DOHH2 (cell line): ENCODE results near the gene GPC6.

Experiments used
- H3F3A ChIP-seq: fragments of 200-600 bp; sonication (generic), shearing (Covaris generic); 2 replicates; pipeline ENCODE4 v1.6.0; 2016; ENCODE audit warnings: antibody characterized with exemption, mild to moderate bottlenecking; ENCODE audit not compliant: control insufficient read depth, insufficient read depth
- H3K27ac ChIP-seq: fragments of 200-600 bp; sonication (generic); 2 replicates; pipeline ENCODE4 v1.5.1; 2014; ENCODE audit warnings: low read depth, mild to moderate bottlenecking, low read length, moderate library complexity
- H3K27me3 ChIP-seq: fragments of 200-600 bp; sonication (generic); 2 replicates; pipeline ENCODE4 v1.6.1; 2014; ENCODE audit warnings: mild to moderate bottlenecking, low read length, mixed read lengths; ENCODE audit not compliant: control insufficient read depth
- H3K36me3 ChIP-seq: fragments of 200-600 bp; sonication (generic); 2 replicates; pipeline ENCODE4 v1.6.1; 2014; ENCODE audit warnings: mild to moderate bottlenecking, low read length, moderate library complexity, mixed read lengths; ENCODE audit not compliant: control insufficient read depth
- H3K4me1 ChIP-seq: fragments of 200-600 bp; sonication (generic); 2 replicates; pipeline ENCODE4 v1.6.1; 2014; ENCODE audit warnings: mild to moderate bottlenecking, low read length, mixed read lengths; ENCODE audit not compliant: control insufficient read depth
- H3K4me2 ChIP-seq: fragments of 200-600 bp; sonication (generic); 2 replicates; pipeline ENCODE4 v1.6.0; 2014; ENCODE audit warnings: mild to moderate bottlenecking, low read length, moderate library complexity
- H3K4me3 ChIP-seq: fragments of 200-600 bp; sonication (generic); 2 replicates; pipeline ENCODE4 v1.5.1; 2014; ENCODE audit warnings: mild to moderate bottlenecking, low read length, mixed read lengths
- H3K79me2 ChIP-seq: fragments of 200-600 bp; sonication (generic); 2 replicates; pipeline ENCODE4 v1.6.1; 2014; ENCODE audit warnings: mild to moderate bottlenecking, low read length, mixed read lengths; ENCODE audit not compliant: control insufficient read depth
- H3K9me2 ChIP-seq: fragments of 200-600 bp; sonication (generic); replicated peaks from 2 replicates; pipeline ENCODE4 v1.6.1; 2014; ENCODE audit warnings: mild to moderate bottlenecking, low read length, mixed read lengths; ENCODE audit not compliant: control insufficient read depth
- H3K9me3 ChIP-seq: fragments of 200-600 bp; sonication (generic); 2 replicates; pipeline ENCODE4 v1.6.1; 2014; ENCODE audit warnings: antibody characterized with exemption, low read length, mixed read lengths; ENCODE audit not compliant: control insufficient read depth, insufficient read depth
- H4K20me1 ChIP-seq: fragments of 200-600 bp; sonication (generic); 2 replicates; pipeline ENCODE4 v1.6.0; 2014; ENCODE audit warnings: low read depth, mild to moderate bottlenecking, antibody characterized with exemption, low read length, moderate library complexity; ENCODE audit not compliant: control insufficient read depth, insufficient read depth
- CTCF ChIP-seq: fragments of 200-600 bp; sonication (generic); IDR thresholded peaks from one replicate; pipeline ENCODE4 v1.5.1; 2014; ENCODE audit warnings: antibody characterized with exemption, mild to moderate bottlenecking, low read depth, low read length; ENCODE audit not compliant: poor library complexity, severe bottlenecking
- EZH2phosphoT487 ChIP-seq: fragments of 200-600 bp; sonication (generic); IDR thresholded peaks from 2 replicates; pipeline ENCODE4 v1.6.1; 2017; ENCODE audit warnings: borderline replicate concordance, mild to moderate bottlenecking, antibody characterized with exemption, low read length, moderate library complexity, mixed read lengths

The GPC6 gene

GRCh38 chr13:93289842-93290241 lies 63.2 kb downstream of the GPC6 start:
- no peak overlapping the region for H3K4me3 ChIP-seq
- no peaks in the 10 kb centered on the region for H3K36me3 ChIP-seq
- H3K9me2 ChIP-seq, result no peaks in the 10 kb centered on the region
- H3K27ac ChIP-seq, result no peak overlapping the region
- H3F3A ChIP-seq, result no peaks in the 10 kb centered on the region
- H3K27me3 ChIP-seq, result no peaks in the 10 kb centered on the region
- TF ChIP-seq EZH2phosphoT487 (no peak), CTCF (no peak)
- H3K4me1 ChIP-seq, result no peaks in the 10 kb centered on the region
- no peak overlapping the region for H3K4me2 ChIP-seq
- no peaks in the 10 kb centered on the region for H3K9me3 ChIP-seq
- H3K79me2 ChIP-seq, result no peaks in the 10 kb centered on the region
- H4K20me1 ChIP-seq, result no peaks in the 10 kb centered on the region

GRCh38 chr13:93290503-93290902 lies 63.9 kb downstream of the GPC6 start:
- TF ChIP-seq CTCF, result no peak
- TF ChIP-seq EZH2phosphoT487, result no peak
- Histone ChIP-seq H3K79me2 (no peaks in the 10 kb centered on the region), H4K20me1 (no peaks in the 10 kb centered on the region), H3K9me2 (no peaks in the 10 kb centered on the region), H3K9me3 (no peaks in the 10 kb centered on the region), H3F3A (no peaks in the 10 kb centered on the region), H3K4me2 (no peak overlapping the region), H3K36me3 (no peaks in the 10 kb centered on the region), H3K27me3 (no peaks in the 10 kb centered on the region), H3K4me1 (no peaks in the 10 kb centered on the region), H3K27ac (no peak overlapping the region), H3K4me3 (no peak overlapping the region)

- no peak overlapping the region for H3K27ac ChIP-seq
Observed at GRCh38 chr13:93292366-93292765, 65.8 kb downstream of the GPC6 start.

More at GRCh38 chr13:93292366-93292765, 65.8 kb downstream of the GPC6 start:
- H3K79me2 ChIP-seq, result no peaks in the 10 kb centered on the region
- H3K9me3 ChIP-seq, result no peaks in the 10 kb centered on the region
- H3K4me3 ChIP-seq, result no peak overlapping the region
- H3K27me3 ChIP-seq, result no peaks in the 10 kb centered on the region
- TF ChIP-seq CTCF, result no peak
- TF ChIP-seq EZH2phosphoT487, result no peak
- no peaks in the 10 kb centered on the region for H3F3A ChIP-seq
- H3K36me3 ChIP-seq, result no peaks in the 10 kb centered on the region
- no peaks in the 10 kb centered on the region for H3K9me2 ChIP-seq
- no peaks in the 10 kb centered on the region for H4K20me1 ChIP-seq
- H3K4me2 ChIP-seq, result no peak overlapping the region
- no peaks in the 10 kb centered on the region for H3K4me1 ChIP-seq
